Measurements from ENCODE around the gene KCTD15.

Gene KCTD15

GRCh38 chr19:33767898-33768413, 28.7 kb upstream of the KCTD15 start:
- Histone ChIP-seq H3K27me3 (ENCODE audit: insufficient read depth, low read length, poor library complexity) (no peaks in the 10 kb centered on the region), H3K27ac (ENCODE audit: low read length) (no peak overlapping the region), H3K9me3 (ENCODE audit: insufficient read depth, low read length, severe bottlenecking) (no peaks in the 10 kb centered on the region), H2AFZ (ENCODE audit: low read depth, low read length) (no peak overlapping the region), H3K4me1 (ENCODE audit: insufficient read depth, low read length) (no peaks in the 10 kb centered on the region), H3K36me3 (ENCODE audit: insufficient read depth, low read length) (no peaks in the 10 kb centered on the region), H3K9ac (ENCODE audit: low read depth, low read length) (no peak overlapping the region), H3K4me2 (ENCODE audit: insufficient read depth, low read length) (no peak overlapping the region), H3K79me2 (ENCODE audit: insufficient read depth, low read length) (no peaks in the 10 kb centered on the region), H4K20me1 (ENCODE audit: insufficient read depth, low read length) (peaks cover 24% of the 10 kb centered on the region), H3K4me3 (ENCODE audit: low read depth in 1 of 2, low read length in 2 of 2) (no peak overlapping the region)
- peak; percentile 82 for ATAC-seq (ENCODE audit: insufficient read depth, low read depth)
- peak; percentile 71 for DNase-seq
- TF ChIP-seq EZH2 (IDR thresholded peaks at IDR 0.05; ENCODE audit: borderline replicate concordance, low read depth, low read length, severe bottlenecking) (no peak), CTCF (IDR thresholded peaks at IDR 0.05; ENCODE audit: borderline replicate concordance, extremely low read depth, low read length, poor library complexity, severe bottlenecking) (peak; percentile 58)

GRCh38 chr19:33769208-33769607, 27.5 kb upstream of the KCTD15 start:
- no peak overlapping the region for H3K4me2 ChIP-seq (ENCODE audit: insufficient read depth, low read length)

GRCh38 chr19:33770107-33770506, 26.6 kb upstream of the KCTD15 start:
- Histone ChIP-seq H3K4me1 (ENCODE audit: insufficient read depth, low read length) (no peaks in the 10 kb centered on the region), H3K36me3 (ENCODE audit: insufficient read depth, low read length) (no peaks in the 10 kb centered on the region), H3K79me2 (ENCODE audit: insufficient read depth, low read length) (no peaks in the 10 kb centered on the region), H3K4me3 (ENCODE audit: low read depth in 1 of 2, low read length in 2 of 2) (no peak overlapping the region), H2AFZ (ENCODE audit: low read depth, low read length) (no peak overlapping the region), H3K4me2 (ENCODE audit: insufficient read depth, low read length) (no peak overlapping the region), H3K9me3 (ENCODE audit: insufficient read depth, low read length, severe bottlenecking) (no peaks in the 10 kb centered on the region), H3K9ac (ENCODE audit: low read depth, low read length) (no peak overlapping the region), H3K27ac (ENCODE audit: low read length) (no peak overlapping the region), H3K27me3 (ENCODE audit: insufficient read depth, low read length, poor library complexity) (no peaks in the 10 kb centered on the region), H4K20me1 (ENCODE audit: insufficient read depth, low read length) (peaks cover 21% of the 10 kb centered on the region)
- ATAC-seq (ENCODE audit: insufficient read depth, low read depth) (no peak), DNase-seq (no peak)
- no peak for TF ChIP-seq EZH2 (IDR thresholded peaks at IDR 0.05; ENCODE audit: borderline replicate concordance, low read depth, low read length, severe bottlenecking)
- no peak for TF ChIP-seq CTCF (IDR thresholded peaks at IDR 0.05; ENCODE audit: borderline replicate concordance, extremely low read depth, low read length, poor library complexity, severe bottlenecking)

More at GRCh38 chr19:33769208-33769607, 27.5 kb upstream of the KCTD15 start:
- Histone ChIP-seq H3K4me1 (ENCODE audit: insufficient read depth, low read length) (no peaks in the 10 kb centered on the region), H3K79me2 (ENCODE audit: insufficient read depth, low read length) (no peaks in the 10 kb centered on the region), H3K9me3 (ENCODE audit: insufficient read depth, low read length, severe bottlenecking) (no peaks in the 10 kb centered on the region), H3K9ac (ENCODE audit: low read depth, low read length) (no peak overlapping the region), H3K4me3 (ENCODE audit: low read depth in 1 of 2, low read length in 2 of 2) (no peak overlapping the region), H3K27ac (ENCODE audit: low read length) (no peak overlapping the region), H2AFZ (ENCODE audit: low read depth, low read length) (no peak overlapping the region), H3K27me3 (ENCODE audit: insufficient read depth, low read length, poor library complexity) (no peaks in the 10 kb centered on the region), H4K20me1 (ENCODE audit: insufficient read depth, low read length) (peaks cover 21% of the 10 kb centered on the region), H3K36me3 (ENCODE audit: insufficient read depth, low read length) (no peaks in the 10 kb centered on the region)
- no peak for ATAC-seq (ENCODE audit: insufficient read depth, low read depth)
- DNase-seq = no peak
- TF ChIP-seq EZH2 (IDR thresholded peaks at IDR 0.05; ENCODE audit: borderline replicate concordance, low read depth, low read length, severe bottlenecking) (no peak), CTCF (IDR thresholded peaks at IDR 0.05; ENCODE audit: borderline replicate concordance, extremely low read depth, low read length, poor library complexity, severe bottlenecking) (no peak)

Measured in DND-41 (cell line).